OCI-LY3 (cell line): ENCODE measurements around the gene GPR18.

Source experiments
- H2AFZ ChIP-seq: fragments of 200-600, 300-600 bp; shearing (Covaris generic); 2 replicates; pipeline ENCODE4 v1.6.0; 2014; ENCODE audit warnings: antibody characterized with exemption, low read depth, low read length
- H3K27ac ChIP-seq: fragments of 200-600, 300-600 bp; sonication (generic); 2 replicates; pipeline ENCODE4 v1.5.1; 2014; ENCODE audit warnings: mild to moderate bottlenecking, low read length, moderate library complexity, mixed read lengths
- H3K27me3 ChIP-seq: fragments of 200-600, 300-600 bp; sonication (generic); 2 replicates; pipeline ENCODE4 v1.6.1; 2014; ENCODE audit warnings: low read depth, low read length, mixed read lengths
- H3K36me3 ChIP-seq: fragments of 200-600, 300-600 bp; sonication (generic); replicated peaks from 2 replicates; pipeline ENCODE3; 2014; ENCODE audit warnings: low read depth, low read length, mixed read lengths
- H3K4me1 ChIP-seq: fragments of 300-600, 200-600 bp; sonication (generic); 2 replicates; pipeline ENCODE4 v1.6.1; 2014; ENCODE audit warnings: low read length, mixed read lengths
- H3K4me2 ChIP-seq: fragments of 200-600, 300-600 bp; sonication (generic); 2 replicates; pipeline ENCODE4 v1.6.1; 2014; ENCODE audit warnings: low read length, mixed read lengths
- H3K4me3 ChIP-seq: fragments of 300-600, 200-600 bp; sonication (generic); 2 replicates; pipeline ENCODE4 v1.5.1; 2014; ENCODE audit warnings: antibody characterized with exemption, mild to moderate bottlenecking, low read length, moderate library complexity
- H3K79me2 ChIP-seq: fragments of 300-600, 200-600 bp; shearing (Covaris generic); 2 replicates; pipeline ENCODE4 v1.6.1; 2014; ENCODE audit warnings: mild to moderate bottlenecking, low read length, mixed read lengths
- H3K9ac ChIP-seq: fragments of 300-600, 200-600 bp; shearing (Covaris generic); 2 replicates; pipeline ENCODE4 v1.6.0; 2014; ENCODE audit warnings: mild to moderate bottlenecking, low read length, moderate library complexity
- H3K9me3 ChIP-seq: fragments of 200-600, 300-600 bp; shearing (Covaris generic); 2 replicates; pipeline ENCODE4 v1.6.1; 2014; ENCODE audit warnings: low read length, mixed read lengths; ENCODE audit not compliant: insufficient read depth
- H4K20me1 ChIP-seq: fragments of 200-600, 300-600 bp; sonication (generic); 2 replicates; pipeline ENCODE4 v1.6.1; 2016; ENCODE audit warnings: low read length, mixed read lengths; ENCODE audit not compliant: insufficient read depth
- CTCF ChIP-seq: fragments of 200-600, 300-600 bp; sonication (generic); IDR thresholded peaks from 2 replicates; pipeline ENCODE4 v1.5.1; 2014; ENCODE audit warnings: antibody characterized with exemption, low read length, low read depth
- EZH2phosphoT487 ChIP-seq: fragments of 200-600 bp; shearing (Covaris generic); IDR thresholded peaks from 2 replicates; pipeline ENCODE4 v1.6.1; 2018; ENCODE audit warnings: antibody characterized with exemption, mixed run types, low read depth

Gene GPR18

GRCh38 chr13:99228737-99229691 is 29.2 kb downstream of the GPR18 start:
- peaks cover 57% of the 10 kb centered on the region for H3K79me2 ChIP-seq
- H3K4me2 ChIP-seq: peak overlapping the region; percentile 72
- peak overlapping the region; percentile 52 for H3K4me3 ChIP-seq

GRCh38 chr13:99227909-99228688 is 30.1 kb downstream of the GPR18 start:
- TF ChIP-seq EZH2phosphoT487: no peak
- TF ChIP-seq CTCF: no peak
- peaks cover 40% of the 10 kb centered on the region for H3K4me1 ChIP-seq
- H3K27me3 ChIP-seq: peaks cover 16% of the 10 kb centered on the region
- H2AFZ ChIP-seq: no peak overlapping the region
- peaks cover 63% of the 10 kb centered on the region for H3K79me2 ChIP-seq
- no peak overlapping the region for H3K9ac ChIP-seq
- H3K4me3 ChIP-seq: peak overlapping the region; percentile 52
- no peak overlapping the region for H3K27ac ChIP-seq
- peak overlapping the region; percentile 72 for H3K4me2 ChIP-seq
- H4K20me1 ChIP-seq: peaks cover 82% of the 10 kb centered on the region
- peaks cover 10% of the 10 kb centered on the region for H3K36me3 ChIP-seq
- no peaks in the 10 kb centered on the region for H3K9me3 ChIP-seq

More at GRCh38 chr13:99228737-99229691, 29.2 kb downstream of the GPR18 start:
- Histone ChIP-seq H3K27me3 (peaks cover 16% of the 10 kb centered on the region), H3K4me1 (peaks cover 40% of the 10 kb centered on the region), H3K36me3 (peaks cover 10% of the 10 kb centered on the region), H3K9ac (no peak overlapping the region), H3K9me3 (no peaks in the 10 kb centered on the region), H4K20me1 (peaks cover 80% of the 10 kb centered on the region), H3K27ac (no peak overlapping the region), H2AFZ (no peak overlapping the region)
- no peak for TF ChIP-seq CTCF
- peak; percentile 60; the same call in 1 of the 2 replicates for TF ChIP-seq EZH2phosphoT487

GRCh38 chr13:99227331-99227900 is 30.8 kb downstream of the GPR18 start:
- H3K4me1 ChIP-seq: peaks cover 40% of the 10 kb centered on the region
- no peak overlapping the region for H3K4me3 ChIP-seq

GRCh38 chr13:99226513-99226912 is 31.7 kb downstream of the GPR18 start:
- Histone ChIP-seq H3K4me1 (peaks cover 36% of the 10 kb centered on the region), H3K79me2 (peaks cover 70% of the 10 kb centered on the region), H3K4me2 (no peak overlapping the region), H3K9ac (no peak overlapping the region), H3K27me3 (peaks cover 16% of the 10 kb centered on the region), H3K9me3 (no peaks in the 10 kb centered on the region), H3K4me3 (no peak overlapping the region), H2AFZ (no peak overlapping the region), H4K20me1 (peaks cover 93% of the 10 kb centered on the region), H3K36me3 (peaks cover 25% of the 10 kb centered on the region), H3K27ac (no peak overlapping the region)
- TF ChIP-seq CTCF (no peak), EZH2phosphoT487 (no peak)

More at GRCh38 chr13:99227331-99227900, 30.8 kb downstream of the GPR18 start:
- Histone ChIP-seq H2AFZ (no peak overlapping the region), H4K20me1 (peaks cover 89% of the 10 kb centered on the region), H3K27ac (no peak overlapping the region), H3K79me2 (peaks cover 65% of the 10 kb centered on the region), H3K27me3 (peaks cover 16% of the 10 kb centered on the region), H3K9me3 (no peaks in the 10 kb centered on the region), H3K36me3 (peaks cover 16% of the 10 kb centered on the region), H3K4me2 (0 out of 2 replicates have a peak overlapping the region, but pooled peaks have one; percentile 72), H3K9ac (no peak overlapping the region)
- no peak for TF ChIP-seq EZH2phosphoT487
